GM19023 (cell line): ENCODE results near the gene PKP4.

Experiments used
- ATAC-seq: cut with Tn5 transposase; IDR thresholded peaks from one replicate; pipeline ENCODE4 v1.9.1; 2021; ENCODE audit warnings: mild to moderate bottlenecking, moderate library complexity; ENCODE audit not compliant: unreplicated experiment

PKP4 gene

GRCh38 chr2:158728422-158728821, 271.7 kb downstream of the PKP4 start:
- no peak for ATAC-seq

GRCh38 chr2:158729451-158729850, 272.7 kb downstream of the PKP4 start:
- no peak for ATAC-seq

GRCh38 chr2:158729873-158730620, 273.3 kb downstream of the PKP4 start:
- no peak for ATAC-seq

- no peak for ATAC-seq
These were observed 273.9 kb downstream of the PKP4 start for GRCh38 chr2:158730621-158731140.

- no peak for ATAC-seq
These were observed 274.6 kb downstream of the PKP4 start for GRCh38 chr2:158731386-158731785.
